ENCODE results near the gene PCDHA6.
"Not testable (repeated sequence)": the region's sequence is repeated elsewhere in the genome, so short reads cannot be mapped to it uniquely, and the experiment has no call there.

Gene PCDHA6

GRCh38 chr5:140869555-140869886, 41.8 kb downstream of the PCDHA6 start:
- Histone ChIP-seq H3K4me2 (ENCODE audit: low read depth, low read length, poor library complexity, severe bottlenecking) (no peak overlapping the region), H3K27me3 (ENCODE audit: low read length) (no peaks in the 10 kb centered on the region), H3K27ac (ENCODE audit: low read depth, low read length) (no peak overlapping the region), H3K9me3 (ENCODE audit: insufficient read depth, low read length) (no peaks in the 10 kb centered on the region), H3K4me3 (ENCODE audit: insufficient read depth, low read length, poor library complexity, severe bottlenecking) (no peak overlapping the region), H4K20me1 (ENCODE audit: low read depth, low read length) (no peaks in the 10 kb centered on the region), H3K9me2 (replicated peaks; ENCODE audit: insufficient read depth, low read length) (no peaks in the 10 kb centered on the region), H3K9ac (ENCODE audit: low read length) (no peak overlapping the region), H3K36me3 (ENCODE audit: low read length) (no peaks in the 10 kb centered on the region), H2AFZ (ENCODE audit: low read depth, low read length, severe bottlenecking) (no peak overlapping the region), H3K79me2 (ENCODE audit: insufficient read depth, low read length) (no peaks in the 10 kb centered on the region), H3F3A (ENCODE audit: insufficient read depth) (no peaks in the 10 kb centered on the region)
- TF ChIP-seq CTCF (IDR thresholded peaks at IDR 0.05; ENCODE audit: insufficient read depth, low read length, poor library complexity, severe bottlenecking) (no peak), EZH2phosphoT487 (conservative IDR thresholded peaks at IDR 0.05; ENCODE audit: low read length) (no peak)

- no peak overlapping the region for H3K4me3 ChIP-seq (ENCODE audit: insufficient read depth, low read length, poor library complexity, severe bottlenecking)
- H3K27ac ChIP-seq (ENCODE audit: low read depth, low read length), result no peak overlapping the region
- TF ChIP-seq EZH2phosphoT487 (conservative IDR thresholded peaks at IDR 0.05; ENCODE audit: low read length), result no peak
- TF ChIP-seq CTCF (IDR thresholded peaks at IDR 0.05; ENCODE audit: insufficient read depth, low read length, poor library complexity, severe bottlenecking), result no peak
- no peaks in the 10 kb centered on the region for H3K9me3 ChIP-seq (ENCODE audit: insufficient read depth, low read length)
- H3F3A ChIP-seq (ENCODE audit: insufficient read depth), result no peaks in the 10 kb centered on the region
- no peak overlapping the region for H3K9ac ChIP-seq (ENCODE audit: low read length)
- no peak overlapping the region for H3K4me2 ChIP-seq (ENCODE audit: low read depth, low read length, poor library complexity, severe bottlenecking)
- no peaks in the 10 kb centered on the region for H3K79me2 ChIP-seq (ENCODE audit: insufficient read depth, low read length)
- no peaks in the 10 kb centered on the region for H3K27me3 ChIP-seq (ENCODE audit: low read length)
- H2AFZ ChIP-seq (ENCODE audit: low read depth, low read length, severe bottlenecking), result no peak overlapping the region
- H3K36me3 ChIP-seq (ENCODE audit: low read length), result no peaks in the 10 kb centered on the region
- H3K9me2 ChIP-seq (replicated peaks; ENCODE audit: insufficient read depth, low read length), result no peaks in the 10 kb centered on the region
- H4K20me1 ChIP-seq (ENCODE audit: low read depth, low read length), result no peaks in the 10 kb centered on the region
Observed at GRCh38 chr5:140870221-140871201, 42.8 kb downstream of the PCDHA6 start.

GRCh38 chr5:140875085-140876065, 47.6 kb downstream of the PCDHA6 start, which contains the start of gene PCDHA12:
TSS of gene PCDHA12 (plus strand) at chr5:140875308. CDS start at chr5:140875473, 165 bp downstream.
- H3F3A ChIP-seq (ENCODE audit: insufficient read depth), result no peaks in the 10 kb centered on the region
- no peaks in the 10 kb centered on the region for H3K79me2 ChIP-seq (ENCODE audit: insufficient read depth, low read length)
- TF ChIP-seq EZH2phosphoT487 (conservative IDR thresholded peaks at IDR 0.05; ENCODE audit: low read length) (no peak), CTCF (IDR thresholded peaks at IDR 0.05; ENCODE audit: insufficient read depth, low read length, poor library complexity, severe bottlenecking) (no peak)
- no peaks in the 10 kb centered on the region for H3K9me2 ChIP-seq (replicated peaks; ENCODE audit: insufficient read depth, low read length)
- H4K20me1 ChIP-seq (ENCODE audit: low read depth, low read length), result no peaks in the 10 kb centered on the region
- H3K4me3 ChIP-seq (ENCODE audit: insufficient read depth, low read length, poor library complexity, severe bottlenecking), result no peak within 1 kb of the TSS
- no peak within 1 kb of the TSS for H3K4me2 ChIP-seq (ENCODE audit: low read depth, low read length, poor library complexity, severe bottlenecking)
- H3K36me3 ChIP-seq (ENCODE audit: low read length), result no peaks in the 10 kb centered on the region
- H3K9me3 ChIP-seq (ENCODE audit: insufficient read depth, low read length), result no peaks in the 10 kb centered on the region
- H3K27me3 ChIP-seq (ENCODE audit: low read length), result no peaks in the 10 kb centered on the region
- H3K27ac ChIP-seq (ENCODE audit: low read depth, low read length), result no peak within 1 kb of the TSS
- no peak within 1 kb of the TSS for H2AFZ ChIP-seq (ENCODE audit: low read depth, low read length, severe bottlenecking)
- H3K9ac ChIP-seq (ENCODE audit: low read length), result no peak within 1 kb of the TSS

- not testable (repeated sequence) for H2AFZ ChIP-seq (ENCODE audit: low read depth, low read length, severe bottlenecking); H3K9me2 ChIP-seq (replicated peaks; ENCODE audit: insufficient read depth, low read length); H4K20me1 ChIP-seq (ENCODE audit: low read depth, low read length); H3K9ac ChIP-seq (ENCODE audit: low read length); H3K36me3 ChIP-seq (ENCODE audit: low read length); H3K9me3 ChIP-seq (ENCODE audit: insufficient read depth, low read length); H3K4me2 ChIP-seq (ENCODE audit: low read depth, low read length, poor library complexity, severe bottlenecking); H3F3A ChIP-seq (ENCODE audit: insufficient read depth); H3K27me3 ChIP-seq (ENCODE audit: low read length); H3K4me3 ChIP-seq (ENCODE audit: insufficient read depth, low read length, poor library complexity, severe bottlenecking); H3K79me2 ChIP-seq (ENCODE audit: insufficient read depth, low read length); H3K27ac ChIP-seq (ENCODE audit: low read depth, low read length)
Observed at GRCh38 chr5:140876541-140877261, 48.9 kb downstream of the PCDHA6 start.

Data from SU-DHL-6 (cell line).